ENCODE measurements around the gene AGAP1. TPM values are rescaled to one million over a fixed set of nuclear protein-coding genes. Genes with fewer than 3 reads are reported as not detected.

AGAP1 gene
- total RNA-seq, 2 donors from 2014 or later, result 16.1 to 40.1 TPM

- intact Hi-C loops (cut with DNase I), result no loop called here
- TF ChIP-seq POLR2AphosphoS5 (IDR thresholded peaks at IDR 0.05), result no peak
- no peak for TF ChIP-seq CTCF (IDR thresholded peaks at IDR 0.05)
- no peak for TF ChIP-seq POLR2A (IDR thresholded peaks at IDR 0.05)
- H3K36me3 ChIP-seq, result no peaks in the 10 kb centered on the region
- no peak overlapping the region for H3K27ac ChIP-seq
- no peak for DNase-seq (ENCODE audit: low spot score)
- no peaks in the 10 kb centered on the region for H3K4me1 ChIP-seq (replicated peaks)
- no peak overlapping the region for H3K4me3 ChIP-seq
- 95% methylated on average over 20 of the region's 20 CpGs for WGBS
- H3K9me3 ChIP-seq, result no peaks in the 10 kb centered on the region
- H3K27me3 ChIP-seq (replicated peaks; ENCODE audit: insufficient read depth), result no peaks in the 10 kb centered on the region
Observed at GRCh38 chr2:235811446-235812184, 317.8 kb downstream of the AGAP1 start.

GRCh38 chr2:235812185-235812665 lies 318.4 kb downstream of the AGAP1 start:
- intact Hi-C loops (cut with DNase I), result no loop called here
- Histone ChIP-seq H3K36me3 (no peaks in the 10 kb centered on the region), H3K4me1 (replicated peaks) (no peaks in the 10 kb centered on the region), H3K4me3 (no peak overlapping the region), H3K27ac (no peak overlapping the region), H3K9me3 (no peaks in the 10 kb centered on the region), H3K27me3 (replicated peaks; ENCODE audit: insufficient read depth) (no peaks in the 10 kb centered on the region)
- TF ChIP-seq POLR2AphosphoS5 (IDR thresholded peaks at IDR 0.05) (no peak), POLR2A (IDR thresholded peaks at IDR 0.05) (no peak), CTCF (IDR thresholded peaks at IDR 0.05) (no peak)
- DNase-seq (ENCODE audit: low spot score), result no peak
- 94% methylated on average over 18 of the region's 18 CpGs for WGBS

- DNase-seq (ENCODE audit: low spot score), result no peak
- Histone ChIP-seq H3K27ac (no peak overlapping the region), H3K9me3 (no peaks in the 10 kb centered on the region), H3K36me3 (no peaks in the 10 kb centered on the region), H3K4me1 (replicated peaks) (no peaks in the 10 kb centered on the region), H3K27me3 (replicated peaks; ENCODE audit: insufficient read depth) (no peaks in the 10 kb centered on the region), H3K4me3 (no peak overlapping the region)
- intact Hi-C loops (cut with DNase I), result no loop called here
- 88% methylated on average over 6 of the region's 12 CpGs for WGBS
- TF ChIP-seq POLR2AphosphoS5 (IDR thresholded peaks at IDR 0.05) (no peak), CTCF (IDR thresholded peaks at IDR 0.05) (no peak), POLR2A (IDR thresholded peaks at IDR 0.05) (no peak)
Observed at GRCh38 chr2:235813398-235813797, 319.6 kb downstream of the AGAP1 start.

GRCh38 chr2:235820571-235820970 lies 326.7 kb downstream of the AGAP1 start:
- no peak for TF ChIP-seq POLR2AphosphoS5 (IDR thresholded peaks at IDR 0.05)
- TF ChIP-seq CTCF (IDR thresholded peaks at IDR 0.05), result no peak
- TF ChIP-seq POLR2A (IDR thresholded peaks at IDR 0.05), result no peak
- intact Hi-C loops (cut with DNase I), result no loop called here

GRCh38 chr2:235824331-235824730 lies 330.5 kb downstream of the AGAP1 start:
- Histone ChIP-seq H3K4me1 (replicated peaks) (no peaks in the 10 kb centered on the region), H3K4me3 (no peak overlapping the region), H3K27ac (no peak overlapping the region), H3K36me3 (no peaks in the 10 kb centered on the region), H3K27me3 (replicated peaks; ENCODE audit: insufficient read depth) (no peaks in the 10 kb centered on the region), H3K9me3 (no peaks in the 10 kb centered on the region)
- DNase-seq (ENCODE audit: low spot score), result no peak
- intact Hi-C loops (cut with DNase I), result no loop called here
- no peak for TF ChIP-seq POLR2A (IDR thresholded peaks at IDR 0.05)
- no peak for TF ChIP-seq CTCF (IDR thresholded peaks at IDR 0.05)
- WGBS, result 87% methylated on average over 3 of the region's 3 CpGs

More at GRCh38 chr2:235820571-235820970, 326.7 kb downstream of the AGAP1 start:
- no peak overlapping the region for H3K4me3 ChIP-seq
- H3K36me3 ChIP-seq, result no peaks in the 10 kb centered on the region
- no peak overlapping the region for H3K27ac ChIP-seq
- 77% methylated on average over 2 of the region's 2 CpGs for WGBS
- no peaks in the 10 kb centered on the region for H3K27me3 ChIP-seq (replicated peaks; ENCODE audit: insufficient read depth)
- DNase-seq (ENCODE audit: low spot score), result no peak
- no peaks in the 10 kb centered on the region for H3K9me3 ChIP-seq
- no peaks in the 10 kb centered on the region for H3K4me1 ChIP-seq (replicated peaks)
